Activated CD4-positive, alpha-beta T cell treated with anti-CD3 and anti-CD28 coated beads, Interleukin-2, amount 10 ng/mL, durations not matched to agents 7 days and 5 days (primary cell): ENCODE results near the gene CAB39L. TPM values are rescaled to one million over a fixed set of nuclear protein-coding genes. Genes with fewer than 3 reads are reported as not detected.

ENCODE experiments used
- CTCF ChIA-PET: fragments of 350-600 bp; sonication (Branson Sonifier 250); formaldehyde crosslinking; loops from one replicate; lab custom pipeline; 2021; ENCODE audit warnings: antibody characterized with exemption; lab: Charles Lee
- POLR2A ChIA-PET: fragments of 350-600 bp; sonication (Branson Sonifier 250); formaldehyde crosslinking; loops from one replicate; lab custom pipeline; 2021; ENCODE audit warnings: antibody characterized with exemption; lab: Charles Lee
- DNase-seq: peaks from one replicate; pipeline ENCODE4 v3.0.0-alpha.2; 2020
- H3K27ac Mint-ChIP-seq: one replicate; pipeline ENCODE4 v1.8.0; 2021; ENCODE audit warnings: mild to moderate bottlenecking, moderate library complexity, mixed read lengths
- H3K27me3 Mint-ChIP-seq: one replicate; pipeline ENCODE4 v1.8.0; 2021; ENCODE audit warnings: mixed read lengths
- H3K36me3 Mint-ChIP-seq: one replicate; pipeline ENCODE4 v1.8.0; 2021; ENCODE audit warnings: low read depth, mixed read lengths
- H3K4me1 Mint-ChIP-seq: one replicate; pipeline ENCODE4 v1.8.0; 2021; ENCODE audit warnings: mixed read lengths
- H3K4me3 Mint-ChIP-seq: one replicate; pipeline ENCODE4 v1.8.0; 2021; ENCODE audit warnings: mild to moderate bottlenecking, moderate library complexity, mixed read lengths
- H3K9me3 Mint-ChIP-seq: one replicate; pipeline ENCODE4 v1.8.0; 2021; ENCODE audit warnings: mixed read lengths
- total RNA-seq, 2 experiments: library from RNA; stranded (reverse); gene quantifications; one replicate each; pipeline ENCODE4 v1.2.3, GENCODE V29; 2021

CAB39L gene
- total RNA-seq, 2 experiments from 2014 or later = 3.1 to 3.5 TPM

DNA sequence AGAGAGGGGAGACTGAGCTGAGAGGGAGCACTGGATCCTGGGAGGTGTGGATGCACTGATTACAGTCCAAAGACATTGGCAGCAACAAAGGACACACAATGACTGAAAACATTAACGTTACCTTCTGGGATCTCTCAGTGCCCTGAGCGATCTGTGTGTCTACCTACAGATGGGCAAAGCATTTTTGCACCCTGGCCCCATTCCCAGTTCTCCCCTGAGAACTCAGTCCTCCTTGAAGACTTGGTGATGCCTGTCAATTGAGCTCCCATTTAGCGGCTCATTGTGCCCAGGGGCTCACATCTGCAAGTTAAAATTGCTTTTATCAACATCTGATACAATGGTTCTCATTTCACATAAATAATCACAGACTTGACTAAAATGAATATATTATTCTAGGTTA, 133.6 kb downstream of the CAB39L start:
- DNase-seq = no peak
- Mint-ChIP-seq H3K27me3 (no peaks in the 10 kb centered on the region), H3K4me3 (no peak overlapping the region), H3K27ac (no peak overlapping the region), H3K36me3 (no peaks in the 10 kb centered on the region), H3K9me3 (no peaks in the 10 kb centered on the region), H3K4me1 (no peaks in the 10 kb centered on the region)
- ChIA-PET CTCF (no interaction called here), POLR2A (no interaction called here)

DNA sequence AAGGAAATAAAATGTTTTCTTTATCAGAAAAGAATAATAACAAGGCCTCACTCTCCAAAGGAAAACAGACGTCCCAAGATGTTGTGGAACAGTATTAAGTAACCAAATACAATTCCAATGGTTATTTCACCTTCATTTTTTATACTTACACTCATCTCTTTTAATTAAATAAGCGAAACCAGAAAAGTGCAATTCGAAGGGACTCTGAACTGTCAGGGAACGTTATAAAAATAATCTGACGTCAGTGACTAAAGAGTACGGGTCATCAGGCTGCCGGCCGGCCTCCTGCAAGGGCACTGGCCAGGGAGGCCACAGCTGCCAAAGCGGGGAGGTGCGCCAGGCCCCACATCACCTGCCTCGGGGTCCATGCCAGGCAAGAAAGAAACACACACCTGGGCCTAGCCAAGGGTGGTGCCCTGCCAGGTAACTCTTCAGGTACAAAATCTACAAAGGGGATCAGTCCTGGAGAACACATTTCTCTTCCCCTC, 134.9 kb downstream of the CAB39L start:
- POLR2A ChIA-PET = interaction anchor here (0.7 kb wide), 1 partner anchor 248 kb away, joined by 3 read pairs; no protein-coding TSS in a partner anchor
- no peaks in the 10 kb centered on the region for H3K4me1 Mint-ChIP-seq
- CTCF ChIA-PET = interaction anchor here (1.4 kb wide), 1 partner anchor 304 kb away, joined by 3 read pairs; no protein-coding TSS in a partner anchor
- no peaks in the 10 kb centered on the region for H3K27me3 Mint-ChIP-seq
- H3K4me3 Mint-ChIP-seq = no peak overlapping the region
- DNase-seq = no peak
- no peaks in the 10 kb centered on the region for H3K9me3 Mint-ChIP-seq
- H3K27ac Mint-ChIP-seq = no peak overlapping the region
- no peaks in the 10 kb centered on the region for H3K36me3 Mint-ChIP-seq

DNA sequence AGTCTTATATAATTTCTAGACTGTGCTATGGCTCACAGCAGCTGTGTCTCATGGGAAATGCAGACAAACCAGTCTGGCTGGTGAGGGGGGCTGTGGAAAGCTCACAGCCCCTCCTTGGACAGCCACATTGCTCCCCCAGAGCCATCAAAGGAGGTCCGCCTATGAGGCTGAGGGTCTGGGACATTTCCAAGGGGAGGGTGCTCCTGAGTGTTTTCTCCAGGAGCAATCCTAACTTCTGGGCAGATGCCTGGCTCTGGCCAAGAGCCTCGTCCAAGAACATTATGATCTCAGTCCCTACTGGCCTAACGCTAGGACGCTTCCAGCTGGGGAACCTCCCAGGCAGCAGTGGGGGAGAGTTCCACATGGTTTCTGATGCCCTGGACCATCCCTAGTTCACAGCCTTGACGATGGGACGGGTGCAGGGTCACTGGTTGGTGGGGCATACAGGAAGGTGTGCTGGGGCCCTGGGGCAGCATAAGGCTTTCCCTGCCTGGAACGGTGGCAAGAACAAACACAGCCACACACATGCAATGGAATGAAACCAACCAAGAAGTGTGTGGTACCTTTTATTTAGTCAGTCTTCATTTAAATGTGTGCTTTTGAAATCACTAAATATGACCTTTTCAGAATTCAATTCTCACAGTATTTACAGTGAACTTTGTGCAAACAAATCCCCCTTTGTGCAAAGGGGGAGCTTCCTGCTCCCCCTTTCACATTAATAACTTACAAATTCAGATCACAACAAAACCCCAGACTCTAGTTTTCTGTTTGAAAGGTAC, 135.6 kb downstream of the CAB39L start:
- DNase-seq = no peak
- H3K4me1 Mint-ChIP-seq = peaks cover under 1% of the 10 kb centered on the region
- no peak overlapping the region for H3K27ac Mint-ChIP-seq
- no peaks in the 10 kb centered on the region for H3K9me3 Mint-ChIP-seq
- ChIA-PET POLR2A (interaction anchor here (0.7 kb wide), 1 partner anchor 248 kb away, joined by 3 read pairs; no protein-coding TSS in a partner anchor), CTCF (interaction anchor here (1.4 to 2.3 kb wide), 2 partner anchors 13 to 305 kb away, joined by 3 to 7 read pairs; no protein-coding TSS in a partner anchor)
- H3K4me3 Mint-ChIP-seq = no peak overlapping the region
- H3K27me3 Mint-ChIP-seq = no peaks in the 10 kb centered on the region
- no peaks in the 10 kb centered on the region for H3K36me3 Mint-ChIP-seq

DNA sequence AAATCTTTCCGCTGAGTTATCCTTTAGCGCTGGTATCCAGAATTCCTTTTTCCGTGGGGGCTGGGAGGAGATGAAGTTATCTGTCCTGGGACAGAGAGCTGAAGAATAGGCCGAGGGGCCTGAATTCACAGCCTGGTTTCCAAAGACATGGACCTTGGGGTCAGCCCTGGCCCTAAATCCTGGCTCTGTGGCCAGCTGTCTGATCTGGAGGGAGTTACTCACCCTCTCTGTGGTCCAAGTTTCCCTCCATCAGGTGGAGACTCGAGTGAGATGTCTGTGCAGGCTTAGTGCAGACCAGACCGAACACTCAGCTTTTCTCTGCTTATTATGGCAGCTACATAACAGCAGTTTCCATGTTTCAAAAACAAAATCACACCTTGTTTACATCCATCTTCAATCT, 136.5 kb downstream of the CAB39L start:
- Mint-ChIP-seq H3K4me3 (no peak overlapping the region), H3K9me3 (no peaks in the 10 kb centered on the region), H3K4me1 (peaks cover 2% of the 10 kb centered on the region), H3K27ac (no peak overlapping the region), H3K36me3 (no peaks in the 10 kb centered on the region), H3K27me3 (no peaks in the 10 kb centered on the region)
- POLR2A ChIA-PET = no interaction called here
- CTCF ChIA-PET = interaction anchor here (1.4 to 2.3 kb wide), 2 partner anchors 12 to 306 kb away, joined by 3 to 7 read pairs; no protein-coding TSS in a partner anchor
- no peak for DNase-seq

DNA sequence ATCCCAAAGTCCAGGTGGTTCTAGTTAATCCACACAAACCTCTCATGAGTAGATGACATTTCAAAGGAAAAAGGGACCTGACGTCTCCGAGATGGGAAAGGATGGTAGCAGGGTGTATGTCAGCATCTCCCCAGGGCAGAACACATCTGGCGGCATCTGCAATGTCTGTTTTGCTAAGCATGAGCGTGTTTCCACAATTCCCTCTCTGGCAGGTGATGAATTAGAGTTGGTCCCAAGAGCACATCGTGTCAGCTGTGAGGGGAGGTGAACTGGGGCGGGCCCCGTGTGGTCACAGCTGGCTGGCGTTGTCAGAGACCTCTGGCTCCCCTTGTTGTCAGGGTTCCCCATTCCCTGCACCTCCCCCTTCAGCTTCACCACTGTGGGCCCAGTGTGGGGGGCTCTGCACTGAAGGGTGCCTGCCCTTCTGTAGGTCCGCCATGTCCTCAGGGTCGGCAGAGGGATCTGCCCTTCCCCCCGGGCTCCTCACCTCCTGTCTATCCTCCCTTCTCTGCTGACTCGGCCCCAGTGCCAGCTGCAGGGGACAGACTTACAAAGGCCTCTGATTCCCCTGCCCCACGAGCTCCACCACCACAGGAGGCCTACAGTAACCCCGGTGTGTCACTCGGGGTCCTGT, 138.0 kb downstream of the CAB39L start:
- no peak for DNase-seq
- CTCF ChIA-PET = interaction anchor here (1.3 to 2.3 kb wide), 3 partner anchors 9 to 43 kb away, joined by 3 to 7 read pairs (median 5); no protein-coding TSS in a partner anchor
- no peak overlapping the region for H3K4me3 Mint-ChIP-seq

DNA sequence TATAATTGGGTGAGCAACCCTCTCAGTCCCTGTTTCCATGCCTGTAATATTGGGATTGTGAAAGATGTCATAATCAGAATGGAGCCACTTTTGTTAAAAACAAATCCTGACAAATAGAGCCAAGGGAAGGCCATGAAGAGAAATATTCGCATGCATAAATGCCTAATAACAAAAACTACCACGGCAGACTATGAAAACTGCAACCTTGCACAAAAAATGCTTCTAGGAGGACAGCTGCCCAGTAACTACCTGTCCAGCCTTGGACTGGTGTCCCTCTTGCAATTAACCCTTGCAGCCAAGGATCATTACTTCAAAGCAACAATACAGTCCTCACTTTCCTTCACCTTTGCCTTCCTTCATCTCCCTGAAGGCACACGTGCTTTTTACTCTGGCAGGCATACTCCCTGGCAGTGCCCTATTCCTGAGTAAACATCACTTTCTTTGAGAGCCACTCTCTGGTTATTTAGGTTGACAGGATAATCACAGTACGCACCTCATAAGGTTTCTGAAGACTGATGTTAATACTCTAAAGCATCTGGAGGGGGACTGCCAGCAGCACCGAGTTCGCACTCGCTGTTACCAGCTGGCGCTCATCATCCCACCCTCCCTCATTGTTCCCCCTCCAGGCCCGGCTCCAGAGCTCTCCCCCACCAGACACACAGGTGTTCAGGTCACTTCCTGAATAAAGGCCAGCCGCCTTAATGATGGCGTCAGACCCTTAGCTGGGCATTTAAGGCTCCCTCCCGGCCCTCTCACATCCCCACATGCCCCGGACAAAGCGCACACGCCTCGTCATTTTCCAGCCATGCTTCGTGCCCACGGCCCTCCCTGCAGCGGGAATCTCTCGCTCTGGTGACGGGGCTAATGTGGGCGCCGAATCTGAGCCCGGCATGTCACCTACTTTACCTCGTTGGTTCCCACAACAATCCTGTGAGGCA, 138.8 kb downstream of the CAB39L start:
- no peaks in the 10 kb centered on the region for H3K9me3 Mint-ChIP-seq
- no peaks in the 10 kb centered on the region for H3K27me3 Mint-ChIP-seq
- peaks cover 14% of the 10 kb centered on the region for H3K4me1 Mint-ChIP-seq
- DNase-seq = no peak
- H3K4me3 Mint-ChIP-seq = no peak overlapping the region
- POLR2A ChIA-PET = no interaction called here
- no peaks in the 10 kb centered on the region for H3K36me3 Mint-ChIP-seq
- H3K27ac Mint-ChIP-seq = no peak overlapping the region
- CTCF ChIA-PET = interaction anchor here (1.3 to 1.4 kb wide), 2 partner anchors 9 to 44 kb away, joined by 3 to 5 read pairs; no protein-coding TSS in a partner anchor

More for the DNA sequence above, 138.0 kb downstream of the CAB39L start:
- H3K4me1 Mint-ChIP-seq = peaks cover 14% of the 10 kb centered on the region
- H3K36me3 Mint-ChIP-seq = no peaks in the 10 kb centered on the region
- POLR2A ChIA-PET = interaction anchor here (0.6 kb wide), 1 partner anchor 63 kb away, joined by 3 read pairs; no protein-coding TSS in a partner anchor
- H3K27me3 Mint-ChIP-seq = no peaks in the 10 kb centered on the region
- no peak overlapping the region for H3K27ac Mint-ChIP-seq
- H3K9me3 Mint-ChIP-seq = no peaks in the 10 kb centered on the region

DNA sequence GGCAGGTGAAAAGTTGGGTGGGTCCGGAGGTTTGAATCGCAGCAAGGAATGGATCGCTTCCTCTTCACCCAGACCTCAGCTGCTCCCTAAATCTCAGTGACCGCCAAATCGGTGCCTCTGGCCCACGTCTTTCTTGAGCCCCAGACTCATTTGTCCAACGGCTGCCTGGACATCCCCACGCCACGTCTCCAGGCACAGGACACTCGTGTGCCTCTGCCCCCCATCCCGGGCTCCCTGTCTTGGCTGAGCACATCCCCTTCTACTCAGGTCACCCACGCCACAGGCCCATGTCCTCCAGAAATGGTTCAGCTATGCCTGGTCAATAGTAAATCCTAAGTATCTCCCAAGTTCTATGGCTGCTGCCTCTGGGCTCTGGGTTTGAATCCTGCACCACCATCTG, 139.5 kb downstream of the CAB39L start:
- Mint-ChIP-seq H3K4me1 (peaks cover 14% of the 10 kb centered on the region), H3K4me3 (no peak overlapping the region), H3K27ac (no peak overlapping the region), H3K9me3 (no peaks in the 10 kb centered on the region), H3K27me3 (no peaks in the 10 kb centered on the region), H3K36me3 (no peaks in the 10 kb centered on the region)
- DNase-seq = no peak
- CTCF ChIA-PET = interaction anchor here (1.3 kb wide), 1 partner anchor 8 kb away, joined by 3 read pairs; no protein-coding TSS in a partner anchor
- POLR2A ChIA-PET = no interaction called here

DNA sequence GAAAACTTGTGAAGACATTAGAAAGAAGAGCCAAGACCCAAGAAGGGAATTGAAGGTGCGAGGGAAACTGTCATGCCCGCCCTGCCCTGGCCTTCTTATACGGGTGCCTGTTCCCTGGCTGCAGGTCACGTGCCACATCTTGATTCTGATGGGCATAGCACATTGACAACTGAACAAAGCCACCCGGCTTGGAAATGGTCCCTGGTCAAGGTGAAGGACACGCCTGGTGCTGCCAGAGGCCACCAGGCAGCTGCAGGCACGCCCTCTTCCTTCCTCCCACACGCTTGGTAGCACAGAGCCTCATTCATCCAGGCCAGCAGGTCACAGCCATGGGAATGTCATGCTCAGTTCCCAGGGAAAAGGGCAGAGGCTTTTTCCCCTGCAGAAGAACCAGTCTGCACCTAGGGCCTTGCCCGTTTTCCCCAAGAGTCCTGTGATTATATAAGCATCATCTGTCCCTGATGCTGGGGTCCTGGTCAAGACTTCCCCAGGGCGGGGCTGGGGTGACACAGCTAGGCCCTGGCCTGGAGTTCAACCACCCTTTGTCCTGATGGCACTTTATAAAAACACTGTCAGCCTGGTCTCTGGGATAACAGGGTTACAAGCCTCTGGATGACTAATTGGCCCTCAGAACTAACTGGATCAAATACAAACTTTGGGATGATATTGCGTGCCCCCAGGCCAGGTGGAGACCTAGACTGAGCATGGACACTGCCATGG, 140.2 kb downstream of the CAB39L start:
- H3K4me1 Mint-ChIP-seq = peaks cover 14% of the 10 kb centered on the region
- DNase-seq = no peak
- no peaks in the 10 kb centered on the region for H3K9me3 Mint-ChIP-seq
- no peak overlapping the region for H3K27ac Mint-ChIP-seq
- POLR2A ChIA-PET = no interaction called here
- H3K27me3 Mint-ChIP-seq = no peaks in the 10 kb centered on the region
- no peaks in the 10 kb centered on the region for H3K36me3 Mint-ChIP-seq
- no peak overlapping the region for H3K4me3 Mint-ChIP-seq
- CTCF ChIA-PET = no interaction called here

DNA sequence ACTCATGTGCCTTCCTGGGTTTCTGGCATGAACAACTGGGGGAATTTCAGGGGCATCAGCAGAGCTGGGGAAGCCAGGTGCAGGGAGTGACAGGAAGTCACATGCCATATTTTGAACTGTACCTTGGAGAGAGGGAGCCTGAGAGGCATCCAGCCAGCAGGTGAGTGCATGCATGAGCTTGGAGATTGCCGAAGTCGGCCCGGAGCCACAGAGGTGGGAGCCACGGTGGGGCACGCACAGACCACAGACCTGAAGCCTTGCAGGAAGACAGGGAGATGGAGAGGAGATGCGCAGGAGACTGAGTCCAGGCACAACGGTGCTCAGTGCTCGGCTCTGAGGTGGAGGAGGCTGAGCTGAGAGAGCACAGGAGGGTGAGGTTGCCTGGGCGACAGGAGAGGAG, 141.0 kb downstream of the CAB39L start:
- CTCF ChIA-PET = interaction anchor here (0.8 kb wide), 1 partner anchor 10 kb away, joined by 5 read pairs; no protein-coding TSS in a partner anchor
- peak overlapping the region; percentile 50 for H3K27ac Mint-ChIP-seq
- H3K4me3 Mint-ChIP-seq = no peak overlapping the region

DNA sequence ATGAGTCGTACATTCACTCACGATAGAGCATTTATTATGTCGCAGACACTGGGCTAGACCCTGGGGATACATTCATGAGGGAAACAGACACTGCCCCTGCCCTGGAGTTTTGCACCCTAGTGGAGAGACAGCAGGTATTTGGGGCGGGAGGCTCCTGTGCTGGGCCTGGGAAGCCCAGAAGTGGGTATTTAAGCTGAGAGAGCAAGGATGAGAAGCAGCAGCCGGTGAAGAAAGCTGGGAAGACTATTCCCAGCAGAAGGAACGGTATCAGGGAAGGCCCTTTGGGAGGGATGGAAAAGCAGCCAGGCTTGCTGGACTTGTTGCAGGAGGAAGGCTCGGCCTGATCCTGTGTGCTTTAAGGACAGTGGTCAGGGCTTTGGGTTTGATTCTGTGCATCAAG, 141.6 kb downstream of the CAB39L start:
- POLR2A ChIA-PET = no interaction called here
- H3K36me3 Mint-ChIP-seq = no peaks in the 10 kb centered on the region
- DNase-seq = no peak
- no peak overlapping the region for H3K4me3 Mint-ChIP-seq
- CTCF ChIA-PET = interaction anchor here (0.8 kb wide), 1 partner anchor 11 kb away, joined by 5 read pairs; no protein-coding TSS in a partner anchor
- H3K4me1 Mint-ChIP-seq = peaks cover 17% of the 10 kb centered on the region
- H3K9me3 Mint-ChIP-seq = no peaks in the 10 kb centered on the region
- H3K27ac Mint-ChIP-seq = peak overlapping the region; percentile 26
- no peaks in the 10 kb centered on the region for H3K27me3 Mint-ChIP-seq

More for the DNA sequence above, 141.0 kb downstream of the CAB39L start:
- peaks cover 17% of the 10 kb centered on the region for H3K4me1 Mint-ChIP-seq
- H3K27me3 Mint-ChIP-seq = no peaks in the 10 kb centered on the region
- POLR2A ChIA-PET = no interaction called here
- H3K36me3 Mint-ChIP-seq = no peaks in the 10 kb centered on the region
- no peaks in the 10 kb centered on the region for H3K9me3 Mint-ChIP-seq
- DNase-seq = no peak

DNA sequence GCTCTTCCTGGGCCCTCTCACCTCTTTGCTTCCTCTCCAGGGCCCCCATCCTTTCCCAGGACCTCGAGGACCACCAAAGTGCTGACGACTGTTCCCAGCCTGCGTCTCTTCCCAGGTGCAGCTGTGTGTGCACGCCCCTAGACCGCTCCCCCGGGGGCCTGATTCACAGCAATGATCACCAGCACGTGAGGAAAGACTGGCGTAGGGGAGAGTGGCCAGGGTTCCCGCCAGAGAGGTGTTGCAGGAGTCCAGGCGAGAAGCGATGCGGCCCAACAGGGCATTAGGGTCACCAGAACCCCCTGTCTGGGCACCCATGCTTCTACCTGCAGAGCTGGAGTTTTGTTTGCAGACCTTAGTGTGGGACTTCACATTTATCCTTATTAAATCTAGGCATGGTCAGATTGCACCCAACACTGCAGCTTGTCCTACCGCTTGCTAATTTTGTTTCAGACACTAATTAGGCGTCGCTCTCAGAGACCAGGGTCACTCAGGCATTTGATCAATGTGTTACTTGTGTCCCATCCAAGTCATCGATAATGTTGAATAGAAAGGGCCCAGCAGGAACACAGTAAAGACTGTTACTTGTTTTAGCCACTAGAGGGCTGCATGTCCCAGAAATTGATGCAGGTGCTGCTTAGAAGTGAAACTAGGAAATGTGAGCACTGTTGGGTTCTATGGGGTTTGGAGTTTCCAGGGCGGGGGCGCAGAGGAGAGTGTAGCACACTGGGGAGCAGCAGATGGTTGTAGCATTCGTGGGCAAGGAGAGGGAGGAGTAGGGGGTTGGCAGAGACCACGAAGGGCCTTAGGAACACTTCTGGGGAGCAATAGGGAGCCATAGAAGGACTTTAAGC, 142.9 kb downstream of the CAB39L start:
- POLR2A ChIA-PET = no interaction called here
- CTCF ChIA-PET = interaction anchor here (0.7 to 1.5 kb wide), 7 partner anchors 18 to 331 kb away, joined by 3 to 6 read pairs (median 4); no protein-coding TSS in a partner anchor
- Mint-ChIP-seq H3K4me3 (peak overlapping the region; percentile 43), H3K27me3 (no peaks in the 10 kb centered on the region), H3K9me3 (no peaks in the 10 kb centered on the region), H3K4me1 (peaks cover 17% of the 10 kb centered on the region), H3K27ac (peak overlapping the region; percentile 86), H3K36me3 (no peaks in the 10 kb centered on the region)
- peak; percentile 82 for DNase-seq
